ENCODE results near the gene CSAG3. TPM values are rescaled to one million over a fixed set of nuclear protein-coding genes. Genes with fewer than 3 reads are reported as not detected.

CSAG3 gene
- total and polyA plus RNA-seq, 2 of the 8 experiments (the other 6 are each of a cell fraction or from before 2014, with no cell fraction given) = 0.12 TPM; not detected in 1

GRCh38 chrX:152735101-152735500 is 23.9 kb upstream of the CSAG3 start:
- WGBS, 2 experiments (ENCODE audit: extremely low coverage in 1 of 2, insufficient coverage in 1 of 2, insufficient read length in 1 of 2, insufficient replicate concordance in 2 of 2, low coverage in 1 of 2, low lambda C conversion rate in 2 of 2, missing lambda C conversion rate in 1 of 2) = 100% methylated on average over 1 of the region's 2 CpGs; no CpG with 5 or more reads in 1 of the 2 experiments
- Histone ChIP-seq H3K4me2 (ENCODE audit: insufficient read depth in 1 of 2, low read depth in 2 of 2, low read length in 2 of 2) (no peak overlapping the region), H3K23ac (ENCODE audit: insufficient read length) (no peak overlapping the region), H3K14ac (ENCODE audit: insufficient read length) (no peak overlapping the region), H3K4ac (replicated peaks; ENCODE audit: insufficient read length, low read depth, low read length) (no peak overlapping the region), H3K23me2 (ENCODE audit: low read depth, low read length) (no peaks in the 10 kb centered on the region), H2BK120ac (replicated peaks; ENCODE audit: low read depth, low read length) (no peak overlapping the region), H2AK5ac (ENCODE audit: low read depth, low read length) (no peak overlapping the region), H3K27ac (ENCODE audit: low read depth, low read length) (no peak overlapping the region), H3K18ac (ENCODE audit: extremely low read depth, low read length) (no peak overlapping the region), H2AFZ (ENCODE audit: low read length) (no peak overlapping the region), H3K9me3 (ENCODE audit: insufficient read depth in 2 of 2, low read depth in 1 of 2, low read length in 1 of 2) (no peaks in the 10 kb centered on the region), H2BK20ac (ENCODE audit: low read length) (no peak overlapping the region), H4K91ac (replicated peaks; ENCODE audit: insufficient read length, low read length) (no peak overlapping the region), H3K79me1 (ENCODE audit: low read depth, low read length) (no peaks in the 10 kb centered on the region), H3K4me3 (ENCODE audit: extremely low read depth in 1 of 4, insufficient read depth in 2 of 4, low read depth in 3 of 4, low read length in 4 of 4) (no peak overlapping the region), H4K5ac (ENCODE audit: insufficient read length, low read depth, low read length) (no peak overlapping the region), H3K27me3 (replicated peaks in 1 of 4; ENCODE audit: control insufficient read depth in 3 of 4, extremely low read depth in 1 of 4, insufficient read depth in 3 of 4, low read length in 3 of 4) (no peaks in the 10 kb centered on the region), H2BK15ac (ENCODE audit: low read length) (no peak overlapping the region), H3K4me1 (replicated peaks in 1 of 4; ENCODE audit: control insufficient read depth in 3 of 4, insufficient read depth in 4 of 4, low read length in 3 of 4) (no peaks in the 10 kb centered on the region), H4K20me1 (replicated peaks in 1 of 2; ENCODE audit: control insufficient read depth in 1 of 2, insufficient read depth in 2 of 2, low read length in 2 of 2) (no peaks in the 10 kb centered on the region), H4K8ac (ENCODE audit: extremely low read depth, insufficient read depth, low read length) (no peak overlapping the region), H2BK5ac (ENCODE audit: low read depth, low read length) (no peak overlapping the region), H3K79me2 (ENCODE audit: control insufficient read depth in 1 of 2, insufficient read depth in 2 of 2, low read length in 2 of 2) (no peaks in the 10 kb centered on the region), H2BK12ac (ENCODE audit: low read depth, low read length) (no peak overlapping the region), H3K36me3 (ENCODE audit: control insufficient read depth in 2 of 4, insufficient read depth in 4 of 4, low read length in 3 of 4) (no peaks in the 10 kb centered on the region), H3K56ac (replicated peaks; ENCODE audit: insufficient read length, low read depth, low read length) (no peak overlapping the region), H3K9ac (replicated peaks in 1 of 4; ENCODE audit: extremely low read depth in 1 of 4, low read depth in 3 of 4, low read length in 3 of 4) (no peak overlapping the region)
- TF ChIP-seq RNF2 (IDR thresholded peaks at IDR 0.05; ENCODE audit: borderline replicate concordance, low read depth, low read length, missing control alignments, poor library complexity, severe bottlenecking) = no peak
- no peak for TF ChIP-seq BCL11A (IDR thresholded peaks at IDR 0.05; ENCODE audit: low read depth in 2 of 2, low read length in 2 of 2)
- TF ChIP-seq TAF7 (optimal IDR thresholded peaks at IDR 0.05; ENCODE audit: borderline replicate concordance, low read depth, low read length) = no peak
- no peak for TF ChIP-seq MAFK (IDR thresholded peaks at IDR 0.05; ENCODE audit: low read depth, low read length)
- no peak for TF ChIP-seq E2F6 (IDR thresholded peaks at IDR 0.05)
- TF ChIP-seq GTF2F1 (IDR thresholded peaks at IDR 0.05; ENCODE audit: borderline replicate concordance, low read depth, low read length) = no peak
- no peak for TF ChIP-seq YY1 (IDR thresholded peaks at IDR 0.05; ENCODE audit: low read depth, low read length)
- TF ChIP-seq PHF8 (conservative IDR thresholded peaks at IDR 0.05; ENCODE audit: low read depth, low read length) = no peak
- no peak for TF ChIP-seq TEAD4 (IDR thresholded peaks at IDR 0.05; ENCODE audit: low read depth, low read length)
- TF ChIP-seq CBX5 (IDR thresholded peaks at IDR 0.05; ENCODE audit: low read depth, low read length) = no peak
- TF ChIP-seq TBP (IDR thresholded peaks at IDR 0.05; ENCODE audit: low read depth, low read length) = no peak
- no peak for TF ChIP-seq ATF2 (IDR thresholded peaks at IDR 0.05; ENCODE audit: low read length)
- DNase-seq (ENCODE audit: low read depth in 1 of 2, low spot score in 2 of 2) (no peak), FAIRE-seq (no peak)
- ChIA-PET POLR2A (ENCODE audit: partially characterized antibody) (no interaction called here), CTCF (ENCODE audit: partially characterized antibody) (no interaction called here)
